IMR-90 (cell line): ENCODE measurements around the gene IL15RA. TPM values are rescaled to one million over a fixed set of nuclear protein-coding genes. Genes with fewer than 3 reads are reported as not detected.

Experiments
- ATAC-seq: fragments of 200-7000 bp; cut with Tn5 transposase; 2 replicates; pipeline ENCODE4 v1.9.1; 2020; ENCODE audit warnings: low read depth, mild to moderate bottlenecking, moderate library complexity
- BruUV-seq: library from RNA; stranded (reverse); fragments of 400-500 nt; replicated peaks from 2 replicates; lab custom pipeline; 2021; lab: Mats Ljungman, UMichigan
- CTCF ChIA-PET: fragments of 300-600 bp; formaldehyde crosslinking; extraction: SDS; loops from one replicate; lab custom pipeline; 2021; ENCODE audit warnings: antibody characterized with exemption; lab: Yijun Ruan, JAX
- POLR2A ChIA-PET: fragments of 300-600 bp; sonication (Branson Sonifier 250); formaldehyde crosslinking; loops from one replicate; lab custom pipeline; 2022; ENCODE audit warnings: antibody characterized with exemption; ENCODE audit not compliant: unreplicated experiment; lab: Charles Lee
- DNase-seq: peaks from one replicate; pipeline ENCODE4 v3.0.0; 2013
- H2AFZ ChIP-seq: replicated peaks from 2 replicates; pipeline ENCODE3; 2013; ENCODE audit warnings: low read length, mild to moderate bottlenecking; ENCODE audit not compliant: poor library complexity
- H2AK5ac ChIP-seq: 2 replicates; pipeline ENCODE4 v1.6.1; 2013; ENCODE audit warnings: low read depth, low read length, inconsistent platforms
- H2AK9ac ChIP-seq: replicated peaks from 2 replicates; pipeline ENCODE3; 2013; ENCODE audit warnings: mild to moderate bottlenecking, low read depth, low read length, moderate library complexity; ENCODE audit not compliant: poor library complexity
- H2BK120ac ChIP-seq: 2 replicates; pipeline ENCODE4 v1.6.1; 2013; ENCODE audit warnings: low read depth, low read length, inconsistent platforms
- H2BK15ac ChIP-seq: 3 replicates; pipeline ENCODE4 v1.6.1; 2013; ENCODE audit warnings: low read depth, low read length, inconsistent platforms
- H2BK20ac ChIP-seq: 2 replicates; pipeline ENCODE4 v1.6.1; 2013; ENCODE audit warnings: low read depth, mild to moderate bottlenecking, inconsistent platforms, low read length, moderate library complexity
- H2BK5ac ChIP-seq: 2 replicates; pipeline ENCODE4 v1.6.1; 2013; ENCODE audit warnings: mild to moderate bottlenecking, low read depth, low read length, inconsistent platforms; ENCODE audit not compliant: poor library complexity, severe bottlenecking
- H3K14ac ChIP-seq: replicated peaks from 2 replicates; pipeline ENCODE4 v1.6.1; 2013; ENCODE audit warnings: low read depth, low read length, inconsistent platforms
- H3K18ac ChIP-seq: 2 replicates; pipeline ENCODE4 v1.6.1; 2013; ENCODE audit warnings: low read depth, low read length, control low read depth
- H3K23ac ChIP-seq: 2 replicates; pipeline ENCODE4 v1.6.1; 2013; ENCODE audit warnings: low read depth, low read length, inconsistent platforms
- H3K27ac ChIP-seq: 2 replicates; pipeline ENCODE4 v1.5.1; 2013; ENCODE audit warnings: mild to moderate bottlenecking, control low read depth, low read length; ENCODE audit not compliant: insufficient read depth
- H3K27me3 ChIP-seq: 2 replicates; pipeline ENCODE4 v1.6.1; 2013; ENCODE audit warnings: low read length; ENCODE audit not compliant: control insufficient read depth, insufficient read depth
- H3K36me3 ChIP-seq: 2 replicates; pipeline ENCODE4 v1.6.1; 2013; ENCODE audit warnings: low read length, mixed read lengths; ENCODE audit not compliant: control insufficient read depth, insufficient read depth
- H3K4ac ChIP-seq: 2 replicates; pipeline ENCODE4 v1.6.1; 2013; ENCODE audit warnings: low read depth, low read length, inconsistent platforms
- H3K4me1 ChIP-seq: 2 replicates; pipeline ENCODE4 v1.6.1; 2013; ENCODE audit warnings: low read length, mixed read lengths; ENCODE audit not compliant: control insufficient read depth, insufficient read depth
- H3K4me2 ChIP-seq: 2 replicates; pipeline ENCODE4 v1.6.1; 2013; ENCODE audit warnings: low read depth, mild to moderate bottlenecking, control low read depth, low read length, moderate library complexity
- H3K4me3 ChIP-seq: 2 replicates; pipeline ENCODE4 v1.5.1; 2013; ENCODE audit warnings: low read depth, mild to moderate bottlenecking, control low read depth, low read length, moderate library complexity; ENCODE audit not compliant: insufficient read depth
- H3K56ac ChIP-seq: 2 replicates; pipeline ENCODE4 v1.6.1; 2013; ENCODE audit warnings: low read length, inconsistent platforms; ENCODE audit not compliant: insufficient read depth; ENCODE audit errors: extremely low read depth
- H3K79me1 ChIP-seq, 2 experiments: 2 replicates each; pipeline ENCODE4 v1.6.1; 2013; ENCODE audit warnings: low read length in 2 of 2, inconsistent platforms in 1 of 2, low read depth in 1 of 2
- H3K9ac ChIP-seq: 2 replicates; pipeline ENCODE4 v1.6.1; 2013; ENCODE audit warnings: low read depth, low read length, control low read depth
- H3K9me1 ChIP-seq: 2 replicates; pipeline ENCODE4 v1.6.1; 2013; ENCODE audit warnings: low read length, inconsistent platforms; ENCODE audit not compliant: insufficient read depth
- H3K9me3 ChIP-seq: 2 replicates; pipeline ENCODE4 v1.6.1; 2013; ENCODE audit warnings: low read length; ENCODE audit not compliant: control insufficient read depth, insufficient read depth
- H4K20me1 ChIP-seq: 2 replicates; pipeline ENCODE4 v1.6.1; 2013; ENCODE audit warnings: low read length, inconsistent platforms; ENCODE audit not compliant: insufficient read depth
- H4K5ac ChIP-seq: 2 replicates; pipeline ENCODE4 v1.6.1; 2013; ENCODE audit warnings: mild to moderate bottlenecking, low read depth, low read length, control low read depth
- H4K8ac ChIP-seq, 2 experiments: 2 replicates each; pipeline ENCODE4 v1.6.1; 2013; ENCODE audit warnings: low read depth in 2 of 2, low read length in 2 of 2, control low read depth in 1 of 2, inconsistent platforms in 1 of 2
- H4K91ac ChIP-seq: 2 replicates; pipeline ENCODE4 v1.6.1; 2013; ENCODE audit warnings: low read depth, low read length, inconsistent platforms; ENCODE audit not compliant: insufficient read depth
- BHLHE40 ChIP-seq: fragments of 150-350 bp; IDR thresholded peaks from 2 replicates; pipeline ENCODE4 v1.6.1; 2016; ENCODE audit warnings: mild to moderate bottlenecking, low read depth, low read length
- CEBPB ChIP-seq: IDR thresholded peaks from 2 replicates; pipeline ENCODE4 v1.6.1; 2012; ENCODE audit warnings: low read depth, low read length, improper control_type of control experiment
- CHD1 ChIP-seq: IDR thresholded peaks from 2 replicates; pipeline ENCODE4 v1.6.1; 2012; ENCODE audit warnings: low read depth, low read length, improper control_type of control experiment
- FOS ChIP-seq: fragments of 150-350 bp; IDR thresholded peaks from 2 replicates; pipeline ENCODE4 v1.6.1; 2016; ENCODE audit warnings: low read depth, low read length
- MAFK ChIP-seq: IDR thresholded peaks from 2 replicates; pipeline ENCODE4 v1.6.1; 2012; ENCODE audit warnings: low read depth, low read length, improper control_type of control experiment
- MAZ ChIP-seq: IDR thresholded peaks from 2 replicates; pipeline ENCODE4 v1.6.1; 2012; ENCODE audit warnings: low read depth, mild to moderate bottlenecking, low read length, improper control_type of control experiment, moderate library complexity, borderline replicate concordance
- MXI1 ChIP-seq: IDR thresholded peaks from 2 replicates; pipeline ENCODE4 v1.6.1; 2012; ENCODE audit warnings: low read depth, mild to moderate bottlenecking, low read length, moderate library complexity, borderline replicate concordance
- NFE2L2 ChIP-seq: fragments of 150-350 bp; IDR thresholded peaks from 2 replicates; pipeline ENCODE4 v1.6.1; 2016; ENCODE audit warnings: low read depth, mild to moderate bottlenecking, low read length
- POLR2A ChIP-seq: IDR thresholded peaks from 2 replicates; pipeline ENCODE4 v1.6.1; 2012; ENCODE audit warnings: mild to moderate bottlenecking, low read depth, low read length
- RAD21 ChIP-seq: IDR thresholded peaks from 2 replicates; pipeline ENCODE4 v1.6.1; 2012; ENCODE audit warnings: low read length, improper control_type of control experiment
- RCOR1 ChIP-seq: IDR thresholded peaks from 2 replicates; pipeline ENCODE4 v1.6.1; 2012; ENCODE audit warnings: mild to moderate bottlenecking, low read length, improper control_type of control experiment; ENCODE audit not compliant: insufficient replicate concordance
- RFX5 ChIP-seq: IDR thresholded peaks from 2 replicates; pipeline ENCODE4 v1.8.0; 2012; ENCODE audit warnings: low read depth, mild to moderate bottlenecking, low read length, moderate library complexity
- SMC3 ChIP-seq: fragments of 150-350 bp; IDR thresholded peaks from 2 replicates; pipeline ENCODE4 v1.6.1; 2016; ENCODE audit warnings: low read depth, mild to moderate bottlenecking, antibody characterized with exemption, low read length, moderate library complexity
- WGBS, 2 experiments: methylation state at CpG; one replicate each; pipeline versions ENCODE4 v1.1.5 to v1.1.7; 2013; ENCODE audit warnings: missing lambda C conversion rate in 2 of 2; ENCODE audit not compliant: insufficient read length in 1 of 2; ENCODE audit errors: extremely low coverage in 2 of 2; 5-methylcytosine and 5-hydroxymethylcytosine counted together
- dilution Hi-C: fragments of 300-500 bp; cut with HindIII; formaldehyde crosslinking; loops from one replicate; pipeline ENCODE4 v1.14.3; 2018; ENCODE audit warnings: low sequenced_read_pairs; ENCODE audit not compliant: unreplicated experiment
- in situ Hi-C: fragments of 300-500 bp; cut with MboI; formaldehyde crosslinking; loops from 3 replicates; pipeline ENCODE4 v1.14.3; 2019; ENCODE audit warnings: low sequenced_read_pairs, inconsistent platforms, mixed read lengths
- intact Hi-C: fragments of 100-400 bp; cut with micrococcal nuclease; formaldehyde crosslinking; loops from 2 replicates; pipeline ENCODE4 v1.10.0; 2022
- polyA plus RNA-seq, 3 experiments: library from polyadenylated mRNA; depleted of rRNA; stranded (reverse); fragments of >200 nt; gene quantifications; 2 replicates each; pipeline ENCODE4 v1.2.3, GENCODE V29; 2012; ENCODE audit warnings: low replicate concordance in 1 of 3
- total RNA-seq: library from RNA; depleted of rRNA; stranded (reverse); fragments of >200 nt; gene quantifications from 2 replicates; pipeline ENCODE4 v1.2.3, GENCODE V29; 2012
- TF ChIP-seq, protein P1 (sequence below): conservative IDR thresholded peaks from 2 replicates; pipeline ENCODE4 v1.5.1; 2012; ENCODE audit warnings: mild to moderate bottlenecking, low read depth, low read length, improper control_type of control experiment
- TF ChIP-seq, protein P2 (sequence below): fragments of 150-350 bp; IDR thresholded peaks from 2 replicates; pipeline ENCODE4 v1.6.1; 2016; ENCODE audit warnings: low read depth, mild to moderate bottlenecking, low read length, moderate library complexity, borderline replicate concordance
- TF ChIP-seq, protein P3 (sequence below): fragments of 150-350 bp; IDR thresholded peaks from 2 replicates; pipeline ENCODE4 v1.6.1; 2017; ENCODE audit warnings: mild to moderate bottlenecking, antibody characterized with exemption, low read length, low read depth

IL15RA gene
- total and polyA plus RNA-seq, 2 of the 4 experiments (the other 2 are of a cell fraction): 2.0 to 7.6 TPM

DNA sequence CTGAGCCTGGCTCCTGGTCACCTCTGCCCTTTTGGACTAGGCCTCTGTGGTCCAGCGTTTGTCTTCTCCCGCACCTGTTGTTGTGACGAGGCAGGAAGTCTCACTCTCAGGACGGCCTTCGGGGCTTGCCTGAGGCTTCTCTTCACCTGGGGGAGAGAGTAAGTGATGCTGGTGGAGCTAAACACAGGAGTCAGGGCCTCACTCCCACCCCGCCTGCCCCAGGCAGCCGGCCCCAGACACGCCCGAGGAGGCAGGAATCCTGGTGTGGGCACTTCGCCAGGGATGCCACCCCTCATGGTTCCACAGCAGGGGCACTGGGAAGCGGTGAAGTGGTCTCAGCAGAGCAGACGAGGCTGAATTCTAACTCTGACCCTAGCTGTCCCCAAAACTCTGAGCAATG lies 42.5 kb upstream of the IL15RA start:
- Histone ChIP-seq H2BK120ac (no peak overlapping the region), H2BK20ac (no peak overlapping the region), H4K8ac (no peak overlapping the region), H3K4me1 (peaks cover 2% of the 10 kb centered on the region; the same call in 1 of the 2 replicates), H3K9me1 (no peaks in the 10 kb centered on the region; the same call in 1 of the 2 replicates), H4K20me1 (no peaks in the 10 kb centered on the region), H3K27me3 (peaks cover 23% of the 10 kb centered on the region), H2AFZ (no peak overlapping the region), H3K4ac (no peak overlapping the region), H3K4me2 (no peak overlapping the region), H2BK5ac (no peak overlapping the region), H3K79me1 (no peaks in the 10 kb centered on the region), H3K56ac (no peak overlapping the region), H3K4me3 (no peak overlapping the region), H3K23ac (no peak overlapping the region), H3K9me3 (no peaks in the 10 kb centered on the region), H3K18ac (no peak overlapping the region), H4K91ac (no peak overlapping the region), H2AK5ac (no peak overlapping the region), H4K5ac (no peak overlapping the region), H3K36me3 (no peaks in the 10 kb centered on the region), H2AK9ac (no peak overlapping the region), H3K27ac (no peak overlapping the region), H3K9ac (no peak overlapping the region), H2BK15ac (no peak overlapping the region), H3K14ac (no peak overlapping the region)
- POLR2A ChIA-PET: no interaction called here
- no peak for TF ChIP-seq MXI1
- no peak for TF ChIP-seq MAFK
- no peak for TF ChIP-seq RAD21
- TF ChIP-seq RCOR1: no peak
- no peak for TF ChIP-seq CEBPB
- TF ChIP-seq, protein P1, sequence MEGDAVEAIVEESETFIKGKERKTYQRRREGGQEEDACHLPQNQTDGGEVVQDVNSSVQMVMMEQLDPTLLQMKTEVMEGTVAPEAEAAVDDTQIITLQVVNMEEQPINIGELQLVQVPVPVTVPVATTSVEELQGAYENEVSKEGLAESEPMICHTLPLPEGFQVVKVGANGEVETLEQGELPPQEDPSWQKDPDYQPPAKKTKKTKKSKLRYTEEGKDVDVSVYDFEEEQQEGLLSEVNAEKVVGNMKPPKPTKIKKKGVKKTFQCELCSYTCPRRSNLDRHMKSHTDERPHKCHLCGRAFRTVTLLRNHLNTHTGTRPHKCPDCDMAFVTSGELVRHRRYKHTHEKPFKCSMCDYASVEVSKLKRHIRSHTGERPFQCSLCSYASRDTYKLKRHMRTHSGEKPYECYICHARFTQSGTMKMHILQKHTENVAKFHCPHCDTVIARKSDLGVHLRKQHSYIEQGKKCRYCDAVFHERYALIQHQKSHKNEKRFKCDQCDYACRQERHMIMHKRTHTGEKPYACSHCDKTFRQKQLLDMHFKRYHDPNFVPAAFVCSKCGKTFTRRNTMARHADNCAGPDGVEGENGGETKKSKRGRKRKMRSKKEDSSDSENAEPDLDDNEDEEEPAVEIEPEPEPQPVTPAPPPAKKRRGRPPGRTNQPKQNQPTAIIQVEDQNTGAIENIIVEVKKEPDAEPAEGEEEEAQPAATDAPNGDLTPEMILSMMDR: no peak
- TF ChIP-seq, protein P2, sequence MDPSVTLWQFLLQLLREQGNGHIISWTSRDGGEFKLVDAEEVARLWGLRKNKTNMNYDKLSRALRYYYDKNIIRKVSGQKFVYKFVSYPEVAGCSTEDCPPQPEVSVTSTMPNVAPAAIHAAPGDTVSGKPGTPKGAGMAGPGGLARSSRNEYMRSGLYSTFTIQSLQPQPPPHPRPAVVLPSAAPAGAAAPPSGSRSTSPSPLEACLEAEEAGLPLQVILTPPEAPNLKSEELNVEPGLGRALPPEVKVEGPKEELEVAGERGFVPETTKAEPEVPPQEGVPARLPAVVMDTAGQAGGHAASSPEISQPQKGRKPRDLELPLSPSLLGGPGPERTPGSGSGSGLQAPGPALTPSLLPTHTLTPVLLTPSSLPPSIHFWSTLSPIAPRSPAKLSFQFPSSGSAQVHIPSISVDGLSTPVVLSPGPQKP: no peak
- TF ChIP-seq MAZ: no peak
- TF ChIP-seq RFX5: no peak
- TF ChIP-seq CHD1: no peak
- TF ChIP-seq BHLHE40: no peak
- TF ChIP-seq, protein P3, sequence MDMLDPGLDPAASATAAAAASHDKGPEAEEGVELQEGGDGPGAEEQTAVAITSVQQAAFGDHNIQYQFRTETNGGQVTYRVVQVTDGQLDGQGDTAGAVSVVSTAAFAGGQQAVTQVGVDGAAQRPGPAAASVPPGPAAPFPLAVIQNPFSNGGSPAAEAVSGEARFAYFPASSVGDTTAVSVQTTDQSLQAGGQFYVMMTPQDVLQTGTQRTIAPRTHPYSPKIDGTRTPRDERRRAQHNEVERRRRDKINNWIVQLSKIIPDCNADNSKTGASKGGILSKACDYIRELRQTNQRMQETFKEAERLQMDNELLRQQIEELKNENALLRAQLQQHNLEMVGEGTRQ: no peak
- TF ChIP-seq FOS: no peak
- no peak for TF ChIP-seq NFE2L2
- TF ChIP-seq SMC3: no peak
- TF ChIP-seq POLR2A: no peak
- no TSS peak for BruUV-seq
- CTCF ChIA-PET: no interaction called here
- 45% methylated on average over 2 of the region's 12 CpGs; no CpG with 5 or more reads in 1 of the 2 experiments for WGBS, 2 experiments
- in situ Hi-C loops: no loop called here
- ATAC-seq (no peak), DNase-seq (no peak)
- dilution Hi-C loops: no loop called here
- intact Hi-C loops: no loop called here
